Pulmonary artery endothelial cell (primary cell): Measurements from ENCODE around the gene GYS1. TPM values are rescaled to one million over a fixed set of nuclear protein-coding genes. Genes with fewer than 3 reads are reported as not detected.

Experiments used
- total RNA-seq: library from RNA; depleted of rRNA; stranded (reverse); fragments of >200 nt; gene quantifications from 2 replicates; pipeline ENCODE4 v1.2.3, GENCODE V29; 2014

The GYS1 gene
- total RNA-seq, 1 donor from 2014 or later: 30.3 TPM

Other genes with a start within 250 kb of the GYS1 start
- 0.28 and 0.33 TPM in 2 replicates for gene IZUMO1, start 246.4 kb downstream of the GYS1 start, total RNA-seq
- gene FUT1, start 240.7 kb downstream of the GYS1 start, total RNA-seq: 8.0 and 10.3 TPM in 2 replicates
- gene FGF21, start 237.8 kb downstream of the GYS1 start, total RNA-seq: not detected in 2 replicates
- gene BCAT2, start 182.3 kb downstream of the GYS1 start, total RNA-seq: 49.7 and 53.2 TPM in 2 replicates
- gene HSD17B14, start 156.8 kb downstream of the GYS1 start, total RNA-seq: 4.8 and 6.4 TPM in 2 replicates
- gene PLEKHA4, start 124.7 kb downstream of the GYS1 start, total RNA-seq: 5.1 and 6.1 TPM in 2 replicates
- gene PPP1R15A, start 120.9 kb downstream of the GYS1 start, total RNA-seq: 32.3 and 35.6 TPM in 2 replicates
- 0.07 TPM in 1 of 2 replicates, not detected in the other for gene TULP2, start 94.6 kb downstream of the GYS1 start, total RNA-seq
- 122 and 125 TPM in 2 replicates for gene NUCB1, start 93.0 kb downstream of the GYS1 start, total RNA-seq
- gene DHDH, start 59.6 kb downstream of the GYS1 start, total RNA-seq: not detected in 2 replicates
- gene BAX, start 38.4 kb downstream of the GYS1 start, total RNA-seq: 120 and 130 TPM in 2 replicates
- 963 and 1,316 TPM in 2 replicates for gene FTL, start 28.0 kb downstream of the GYS1 start, total RNA-seq
- gene RUVBL2, start 578 bp upstream of the GYS1 start, total RNA-seq: 376 and 391 TPM in 2 replicates
- gene LHB, start 23.8 kb upstream of the GYS1 start, total RNA-seq: 0.26 TPM in 1 of 2 replicates, not detected in the other
- not detected in 2 replicates for gene CGB3, start 31.0 kb upstream of the GYS1 start, total RNA-seq
- not detected in 2 replicates for gene CGB2, start 38.6 kb upstream of the GYS1 start, total RNA-seq
- gene CGB1, start 43.6 kb upstream of the GYS1 start, total RNA-seq: not detected in 2 replicates
- not detected in 2 replicates for gene CGB5, start 50.5 kb upstream of the GYS1 start, total RNA-seq
- not detected in 2 replicates for gene CGB8, start 55.8 kb upstream of the GYS1 start, total RNA-seq
- gene CGB7, start 64.4 kb upstream of the GYS1 start, total RNA-seq: 0.33 TPM in 1 of 2 replicates, not detected in the other
- not detected in 2 replicates for gene NTF4, start 71.5 kb upstream of the GYS1 start, total RNA-seq
- not detected in 2 replicates for gene KCNA7, start 79.4 kb upstream of the GYS1 start, total RNA-seq
- 199 and 280 TPM in 2 replicates for gene SNRNP70, start 92.1 kb upstream of the GYS1 start, total RNA-seq
- gene LIN7B, start 121.1 kb upstream of the GYS1 start, total RNA-seq: 1.4 and 2.3 TPM in 2 replicates
- 0.73 and 1.2 TPM in 2 replicates for gene C19orf73, start 125.8 kb upstream of the GYS1 start, total RNA-seq
- 0.95 and 3.0 TPM in 2 replicates for gene PPFIA3, start 126.2 kb upstream of the GYS1 start, total RNA-seq
- not detected in 2 replicates for gene HRC, start 162.1 kb upstream of the GYS1 start, total RNA-seq
- gene TRPM4, start 164.5 kb upstream of the GYS1 start, total RNA-seq: 9.8 and 14.4 TPM in 2 replicates